Ovary (tissue), 9 donors: ENCODE results near the gene IPPK. TPM values are rescaled to one million over a fixed set of nuclear protein-coding genes. Genes with fewer than 3 reads are reported as not detected.

ENCODE experiments used
- DNase-seq, 5 donors: peaks; one replicate each; pipeline ENCODE4 v3.0.0-alpha.2; 2019 to 2020
- H3K27ac ChIP-seq, 2 donors: fragments of 200-600 bp; one replicate each; pipeline versions ENCODE4 v1.5.1 to v1.8.0; 2019 to 2022
- H3K27me3 ChIP-seq: fragments of 200-600 bp; one replicate; pipeline ENCODE4 v1.8.0; 2022
- H3K36me3 ChIP-seq: fragments of 200-600 bp; sonication (generic); one replicate; pipeline ENCODE4 v1.5.1; 2019
- H3K4me1 ChIP-seq: one replicate; pipeline ENCODE4 v1.8.1; 2013; ENCODE audit warnings: mild to moderate bottlenecking, moderate library complexity; ENCODE audit not compliant: insufficient read depth
- H3K4me3 ChIP-seq: fragments of 200-600 bp; sonication (generic); one replicate; pipeline ENCODE4 v1.5.1; 2017
- H3K9me3 ChIP-seq, 2 donors: fragments of 200-600 bp in 1 of 2; sonication (generic) in 1 of 2; one replicate each; pipeline versions ENCODE4 v1.5.1 to v1.8.1; 2013 to 2019; ENCODE audit warnings: mild to moderate bottlenecking in 1 of 2, moderate library complexity in 1 of 2
- CTCF ChIP-seq, 3 donors: fragments of 450-650 bp in 2 of 3; fragments of 200-600 bp in 1 of 3; IDR thresholded peaks; one replicate each; pipeline versions ENCODE4 v1.5.1 to v1.8.0; 2016 to 2022; ENCODE audit warnings: antibody characterized with exemption in 3 of 3, mild to moderate bottlenecking in 1 of 3
- EP300 ChIP-seq: sonication (generic); formaldehyde crosslinking; IDR thresholded peaks from one replicate; pipeline ENCODE4 v1.6.1; 2017; ENCODE audit warnings: antibody characterized with exemption
- POLR2A ChIP-seq: fragments of 450-650 bp; IDR thresholded peaks from one replicate; pipeline ENCODE4 v1.6.1; 2017; ENCODE audit warnings: antibody characterized with exemption, mild to moderate bottlenecking, moderate library complexity
- WGBS, 3 donors: extraction: QIAGEN DNeasy Blood & Tissue Kit in 1 of 3; methylation state at CpG; one replicate each; pipeline versions ENCODE4 v1.1.5 to v1.1.7; 2013 to 2017; 5-methylcytosine and 5-hydroxymethylcytosine counted together
- intact Hi-C, 4 donors: fragments of 100-400 bp; cut with DNase I; formaldehyde crosslinking; loops; one replicate each; pipeline versions ENCODE4 v1.11.0 to v1.15.1; 2022 to 2023
- polyA plus RNA-seq, 2 donors: library from polyadenylated mRNA; stranded (reverse); fragments of 200-250 nt in 1 of 2; fragments of 350-450 nt in 1 of 2; fragmentation: Illumina TruSeq in 1 of 2; extraction: RNeasy Lipid Tissue Mini Kit (QIAGEN cat#74804) in 1 of 2; gene quantifications; one replicate each; pipeline ENCODE4 v1.2.3, GENCODE V29; 2013 to 2014
- total RNA-seq, 7 donors: library from RNA; depleted of rRNA in 2 of 7; stranded (reverse); fragments of >200 nt in 2 of 7; fragmentation: NEBNext Ultra II Directional in 3 of 7; extraction: Animal tissue kit (Norgen Biotek cat#: 25700) in 3 of 7; gene quantifications; one replicate each; pipeline versions ENCODE4 v1.1.0 to v1.2.4, GENCODE V29; 2016 to 2023
- donor health status: DM: no; HTN: no; CAD: no; lungs with moderate emphysema.
- donor health status: DM: no; HTN: no; CAD: no.
- donor health status: Bipolar disorder and iron deficiency.
- donor health status: DM: yes; HTN: yes; CAD: no.
- donor health status: DM: no; HTN: no; CAD: no.
- donor health status: DM: yes; HTN: yes; CAD: no.

IPPK gene
- total and polyA plus RNA-seq, 9 donors: 4.7 to 8.5 (median 7.1) TPM

- H3K27me3 ChIP-seq: no peaks in the 10 kb centered on the region
- DNase-seq: peak in 2 of 5 donors; percentile 16 to 51
- intact Hi-C loops: loop anchor here in 1 of 4 donors (5.0 kb wide), 1 partner anchor 81 kb away; the partner anchor contains the start of gene ECM2
- H3K4me3 ChIP-seq: no peak overlapping the region
- H3K9me3 ChIP-seq: no peaks in the 10 kb centered on the region
- H3K36me3 ChIP-seq: no peaks in the 10 kb centered on the region
- TF ChIP-seq POLR2A (no peak), CTCF (IDR thresholded peaks at IDR 0.05) (no peak), EP300 (no peak)
- peak overlapping the region; percentile 79 to 90 for H3K27ac ChIP-seq
- WGBS, 3 donors: 57 to 71% (median 58%) methylated on average over 11 of the region's 11 CpGs
- H3K4me1 ChIP-seq: peaks cover 53% of the 10 kb centered on the region
These were observed 51.9 kb downstream of the IPPK start for GRCh38 chr9:92617951-92618510.

DNA sequence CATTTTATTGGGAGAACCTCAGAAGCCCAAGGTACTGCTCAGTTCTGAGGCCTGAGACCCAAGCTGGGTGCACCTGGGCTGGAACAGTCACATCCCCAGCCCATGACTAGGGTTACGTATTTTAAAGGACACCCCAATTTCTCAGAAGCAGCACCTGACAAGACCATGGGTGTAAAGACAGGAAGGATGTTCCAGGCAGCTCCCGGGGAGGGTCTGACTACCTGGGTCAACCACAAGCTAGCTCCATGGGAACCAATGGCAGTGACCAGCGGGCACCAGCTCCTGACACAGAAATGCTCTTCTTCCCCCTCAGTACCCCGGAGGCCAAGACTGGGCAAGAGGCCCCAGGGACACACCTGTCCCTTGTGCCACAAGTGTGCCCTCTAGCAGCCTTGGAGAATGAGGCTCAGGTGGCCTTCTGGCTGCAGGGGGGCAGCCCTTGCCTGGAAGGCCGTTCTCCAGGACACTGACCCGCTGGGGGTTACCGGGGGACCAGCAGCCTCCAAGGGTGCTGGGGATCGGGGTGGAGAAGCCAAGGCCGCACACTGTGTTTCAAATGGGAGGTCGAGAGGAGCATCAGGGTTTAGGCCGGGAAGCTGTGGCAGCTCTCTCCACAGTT is 52.6 kb downstream of the IPPK start:
- intact Hi-C loops: loop anchor here in 1 of 4 donors (5.0 kb wide), 1 partner anchor 80 kb away; the partner anchor contains the start of gene ECM2
- Histone ChIP-seq H3K27ac (peak overlapping the region; percentile 79 to 90), H3K9me3 (no peaks in the 10 kb centered on the region), H3K36me3 (no peaks in the 10 kb centered on the region), H3K4me1 (peaks cover 56% of the 10 kb centered on the region), H3K4me3 (no peak overlapping the region), H3K27me3 (no peaks in the 10 kb centered on the region)
- DNase-seq: peak in 4 of 5 donors; percentile 19 to 47 (median 44)
- 83 to 86% (median 84%) methylated on average over 11 of the region's 11 CpGs for WGBS, 3 donors
- TF ChIP-seq CTCF (IDR thresholded peaks at IDR 0.05) (no peak), EP300 (no peak), POLR2A (no peak)

DNA sequence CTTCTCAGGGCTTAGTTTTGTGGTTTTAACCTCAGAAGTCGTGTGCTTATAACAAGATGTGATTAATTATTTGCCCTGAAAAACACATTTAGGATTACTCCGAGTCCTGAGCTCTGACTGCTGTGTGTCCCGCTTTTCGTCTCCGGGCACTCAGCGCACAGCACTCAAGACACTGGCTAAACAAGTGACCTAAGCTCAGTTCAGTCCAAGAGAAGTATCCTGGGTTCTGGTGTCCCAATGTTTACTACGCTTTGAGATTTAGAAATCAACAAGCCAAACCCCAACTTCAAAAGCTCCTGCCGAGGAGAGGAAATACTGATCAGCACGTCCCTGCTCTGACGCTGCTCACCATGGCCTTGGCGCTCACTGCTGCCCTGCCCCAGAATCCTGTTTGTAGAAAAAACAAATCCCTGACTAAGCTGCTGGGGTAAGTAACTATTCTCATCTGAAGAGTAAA is 53.2 kb downstream of the IPPK start:
- H3K4me3 ChIP-seq: no peak overlapping the region
- 13 to 23% (median 13%) methylated on average over 11 of the region's 11 CpGs for WGBS, 3 donors
- peak overlapping the region; percentile 79 to 90 for H3K27ac ChIP-seq
- peaks cover 56% of the 10 kb centered on the region for H3K4me1 ChIP-seq
- no peaks in the 10 kb centered on the region for H3K36me3 ChIP-seq
- TF ChIP-seq POLR2A: no peak
- H3K9me3 ChIP-seq: no peaks in the 10 kb centered on the region
- no peaks in the 10 kb centered on the region for H3K27me3 ChIP-seq
- DNase-seq: peak; percentile 75 to 82 (median 78)
- intact Hi-C loops: loop anchor here in 1 of 4 donors (5.0 kb wide), 1 partner anchor 79 kb away; the partner anchor contains the start of gene ECM2

- Histone ChIP-seq H3K27ac (peak overlapping the region; percentile 79 to 90), H3K9me3 (no peaks in the 10 kb centered on the region), H3K36me3 (no peaks in the 10 kb centered on the region), H3K27me3 (no peaks in the 10 kb centered on the region), H3K4me1 (peaks cover 53% of the 10 kb centered on the region), H3K4me3 (no peak overlapping the region)
- DNase-seq: peak in 2 of 5 donors; percentile 53 to 56
- TF ChIP-seq POLR2A (no peak), EP300 (no peak), CTCF (IDR thresholded peaks at IDR 0.05) (no peak)
- WGBS, 3 donors: 25 to 31% (median 28%) methylated on average over 11 of the region's 11 CpGs
- intact Hi-C loops: loop anchor here in 1 of 4 donors (5.0 kb wide), 1 partner anchor 79 kb away; the partner anchor contains the start of gene ECM2
These were observed 53.7 kb downstream of the IPPK start for GRCh38 chr9:92616199-92616641.
